Upper lobe of left lung (tissue), 6 donors: ENCODE measurements around the gene CHRND. TPM values are rescaled to one million over a fixed set of nuclear protein-coding genes. Genes with fewer than 3 reads are reported as not detected.

ENCODE experiments used
- ATAC-seq, 2 donors: fragments of 200-7000 bp; cut with Tn5 transposase; one replicate each; pipeline ENCODE4 v1.9.1; 2022; ENCODE audit warnings: mild to moderate bottlenecking in 2 of 2, moderate library complexity in 2 of 2; ENCODE audit not compliant: low FRiP score in 2 of 2
- DNase-seq, 2 donors: peaks; one replicate each; pipeline ENCODE4 v3.0.0-alpha.2; 2019 to 2020
- H3K27ac ChIP-seq, 4 donors: fragments of 200-600 bp; sonication (generic); one replicate each; pipeline ENCODE4 v1.5.1; 2016 to 2019
- H3K27me3 ChIP-seq, 4 donors: fragments of 200-600 bp; sonication (generic); one replicate each; pipeline ENCODE4 v1.5.1; 2017 to 2019
- H3K36me3 ChIP-seq, 4 donors: fragments of 200-600 bp; sonication (generic); one replicate each; pipeline ENCODE4 v1.5.1; 2016 to 2019
- H3K4me1 ChIP-seq, 4 donors: fragments of 200-600 bp; sonication (generic); one replicate each; pipeline ENCODE4 v1.5.1; 2018 to 2019
- H3K4me3 ChIP-seq, 4 donors: fragments of 200-600 bp; sonication (generic); one replicate each; pipeline ENCODE4 v1.5.1; 2017 to 2019; ENCODE audit warnings: mild to moderate bottlenecking in 2 of 4, moderate library complexity in 1 of 4
- H3K9me3 ChIP-seq, 4 donors: fragments of 200-600 bp; sonication (generic); one replicate each; pipeline ENCODE4 v1.5.1; 2018 to 2019
- EP300 ChIP-seq, 4 donors: sonication (generic); formaldehyde crosslinking; IDR thresholded peaks; one replicate each; pipeline ENCODE4 v1.5.1; 2017; ENCODE audit warnings: antibody characterized with exemption in 4 of 4, control low read depth in 2 of 4
- POLR2A ChIP-seq, 4 donors: fragments of 450-650 bp; IDR thresholded peaks; one replicate each; pipeline ENCODE4 v1.5.1; 2016 to 2017; ENCODE audit warnings: antibody characterized with exemption in 4 of 4, mild to moderate bottlenecking in 2 of 4
- POLR2AphosphoS5 ChIP-seq, 2 donors: sonication (generic); formaldehyde crosslinking; IDR thresholded peaks; one replicate each; pipeline ENCODE4 v1.5.1; 2017; ENCODE audit warnings: antibody characterized with exemption in 2 of 2
- WGBS, 2 donors: methylation state at CpG; one replicate each; pipeline ENCODE4 v1.1.5; 2017 to 2018; 5-methylcytosine and 5-hydroxymethylcytosine counted together
- total RNA-seq, 6 donors: library from RNA; depleted of rRNA in 4 of 6; stranded (reverse); fragments of >200 nt in 4 of 6; gene quantifications; one replicate each; pipeline versions ENCODE4 v1.1.0 to v1.2.1, GENCODE V29; 2016 to 2021
- TF ChIP-seq, protein P1 (sequence below), 6 experiments: fragments of 450-650 bp in 4 of 6; fragments of 200-600 bp in 2 of 6; sonication (generic) in 2 of 6; IDR thresholded peaks; one replicate each; pipeline ENCODE4 v1.5.1; 2016 to 2019; ENCODE audit warnings: antibody characterized with exemption in 6 of 6
- donor health status: DM: no; HTN: no; CAD: no; lungs with moderate emphysema.
- donor health status: DM: no; HTN: yes; CAD: no; lungs with severe emphysema.

Gene CHRND
- total RNA-seq, 6 donors from 2014 or later = not detected

DNA sequence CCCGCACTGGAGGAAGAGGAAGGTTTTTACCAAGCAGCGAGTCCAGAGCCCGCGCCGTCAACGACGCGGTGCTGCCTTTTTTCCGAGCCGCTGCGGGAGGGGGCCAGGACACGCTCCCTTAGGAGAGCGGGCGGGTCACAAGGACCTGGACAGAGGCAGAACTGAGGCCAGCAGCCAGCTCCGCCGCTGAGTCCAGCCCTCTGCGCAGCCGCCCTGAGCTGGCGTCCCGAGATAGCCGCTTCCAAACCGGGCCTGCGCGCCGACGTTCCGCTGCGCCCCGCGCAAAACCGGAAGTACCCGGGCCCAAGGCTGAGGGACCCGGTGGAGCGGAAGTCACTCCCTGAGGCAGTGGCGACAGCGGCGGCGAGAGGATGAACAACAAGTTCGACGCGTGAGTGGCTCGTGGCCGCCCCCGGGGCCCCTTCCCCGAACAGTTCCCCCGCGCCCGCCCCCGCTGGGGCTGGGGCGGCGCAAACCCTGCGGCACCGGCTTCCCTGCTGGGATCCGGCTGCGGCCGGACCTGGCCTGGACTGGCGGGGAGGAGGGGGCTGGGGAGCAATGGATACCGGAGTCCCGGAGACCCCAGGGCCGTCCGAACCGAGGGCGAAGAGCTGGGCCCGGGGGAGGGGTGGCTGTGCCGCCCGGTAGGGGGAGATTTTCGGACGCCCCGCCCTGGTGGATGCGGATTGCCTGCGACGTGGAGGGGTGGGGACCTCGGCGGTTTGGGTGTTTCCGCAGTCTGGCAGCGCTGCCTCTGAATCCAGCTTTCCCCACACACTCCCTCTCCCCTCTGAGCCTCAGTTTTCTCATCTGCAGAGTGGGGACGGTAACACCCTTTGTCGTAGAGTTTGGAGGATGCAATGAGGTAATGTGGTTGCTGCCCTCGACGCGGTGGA is 24.6 kb downstream of the CHRND start, which contains the start of the genes EIF4E2 and TIGD1:
TSS of gene EIF4E2 (plus strand) at position 336 of the 896 bp plus-strand sequence. CDS start at position 372, 36 bp downstream.
TSS of gene TIGD1 (minus strand) at position 204 of the 896 bp plus-strand sequence. CDS start 675 bp downstream, outside the sequence.
- TF ChIP-seq EP300 (IDR thresholded peaks at IDR 0.05) (peak in 1 of 4 donors; percentile 49), POLR2AphosphoS5 (IDR thresholded peaks at IDR 0.05) (peak; percentile 72 to 90), POLR2A (IDR thresholded peaks at IDR 0.05) (peak in 3 of 4 donors; percentile 55 to 87 (median 73))
- TF ChIP-seq, protein P1, sequence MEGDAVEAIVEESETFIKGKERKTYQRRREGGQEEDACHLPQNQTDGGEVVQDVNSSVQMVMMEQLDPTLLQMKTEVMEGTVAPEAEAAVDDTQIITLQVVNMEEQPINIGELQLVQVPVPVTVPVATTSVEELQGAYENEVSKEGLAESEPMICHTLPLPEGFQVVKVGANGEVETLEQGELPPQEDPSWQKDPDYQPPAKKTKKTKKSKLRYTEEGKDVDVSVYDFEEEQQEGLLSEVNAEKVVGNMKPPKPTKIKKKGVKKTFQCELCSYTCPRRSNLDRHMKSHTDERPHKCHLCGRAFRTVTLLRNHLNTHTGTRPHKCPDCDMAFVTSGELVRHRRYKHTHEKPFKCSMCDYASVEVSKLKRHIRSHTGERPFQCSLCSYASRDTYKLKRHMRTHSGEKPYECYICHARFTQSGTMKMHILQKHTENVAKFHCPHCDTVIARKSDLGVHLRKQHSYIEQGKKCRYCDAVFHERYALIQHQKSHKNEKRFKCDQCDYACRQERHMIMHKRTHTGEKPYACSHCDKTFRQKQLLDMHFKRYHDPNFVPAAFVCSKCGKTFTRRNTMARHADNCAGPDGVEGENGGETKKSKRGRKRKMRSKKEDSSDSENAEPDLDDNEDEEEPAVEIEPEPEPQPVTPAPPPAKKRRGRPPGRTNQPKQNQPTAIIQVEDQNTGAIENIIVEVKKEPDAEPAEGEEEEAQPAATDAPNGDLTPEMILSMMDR (IDR thresholded peaks at IDR 0.05) = peak; percentile 22 to 74 (median 60)
- peak within 1 kb of the TSS; percentile 93 to 99 (median 98) for H3K27ac ChIP-seq
- H3K4me3 ChIP-seq = peak within 1 kb of the TSS; percentile 71 to 97 (median 86)
- peaks cover 0 to 5% (median 0%) of the 10 kb centered on the region in 4 donors for H3K9me3 ChIP-seq
- peak; percentile 95 to 98 for DNase-seq
- WGBS, 2 donors = 0% methylated on average over 9 to 47 of the region's 81 CpGs
- no peaks in the 10 kb centered on the region for H3K27me3 ChIP-seq
- ATAC-seq = peak; percentile 97 to 98
- peaks cover 0 to 19% (median 3%) of the 10 kb centered on the region in 4 donors for H3K36me3 ChIP-seq
- H3K4me1 ChIP-seq = peaks cover 28 to 56% (median 44%) of the 10 kb centered on the region in 4 donors

DNA sequence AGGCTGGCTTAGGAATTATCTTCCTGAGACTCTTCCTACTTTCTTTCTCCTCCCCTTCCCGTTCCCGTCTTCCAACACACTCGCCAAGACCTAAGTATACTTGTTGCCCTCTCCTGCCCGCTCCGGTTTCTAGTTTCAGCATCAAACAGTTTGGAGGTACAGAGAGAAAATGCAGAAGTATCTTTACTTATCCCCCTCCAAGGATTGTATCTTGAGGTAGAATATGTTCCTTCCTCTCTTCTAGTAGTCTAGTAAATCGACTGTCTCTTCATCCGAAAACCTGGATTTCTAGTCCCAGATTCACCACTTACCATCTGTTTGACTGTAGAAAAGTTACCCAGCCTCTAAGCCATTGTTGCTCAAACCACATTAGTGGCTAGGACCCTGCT is 25.3 kb downstream of the CHRND start:
- peak overlapping the region; percentile 71 to 97 (median 86) for H3K4me3 ChIP-seq
- peaks cover 28 to 54% (median 41%) of the 10 kb centered on the region in 4 donors for H3K4me1 ChIP-seq
- DNase-seq (no peak), ATAC-seq (no peak)
- 6 to 8% methylated on average over 7 of the region's 7 CpGs for WGBS, 2 donors
- peaks cover 0 to 5% (median 0%) of the 10 kb centered on the region in 4 donors for H3K9me3 ChIP-seq
- H3K27ac ChIP-seq = peak overlapping the region; percentile 93 to 99 (median 98)
- H3K36me3 ChIP-seq = peaks cover 0 to 21% (median 5%) of the 10 kb centered on the region in 4 donors
- TF ChIP-seq, protein P1 (IDR thresholded peaks at IDR 0.05) = no peak
- no peak for TF ChIP-seq POLR2A (IDR thresholded peaks at IDR 0.05)
- no peak for TF ChIP-seq EP300 (IDR thresholded peaks at IDR 0.05)
- no peak for TF ChIP-seq POLR2AphosphoS5 (IDR thresholded peaks at IDR 0.05)
- H3K27me3 ChIP-seq = no peaks in the 10 kb centered on the region

DNA sequence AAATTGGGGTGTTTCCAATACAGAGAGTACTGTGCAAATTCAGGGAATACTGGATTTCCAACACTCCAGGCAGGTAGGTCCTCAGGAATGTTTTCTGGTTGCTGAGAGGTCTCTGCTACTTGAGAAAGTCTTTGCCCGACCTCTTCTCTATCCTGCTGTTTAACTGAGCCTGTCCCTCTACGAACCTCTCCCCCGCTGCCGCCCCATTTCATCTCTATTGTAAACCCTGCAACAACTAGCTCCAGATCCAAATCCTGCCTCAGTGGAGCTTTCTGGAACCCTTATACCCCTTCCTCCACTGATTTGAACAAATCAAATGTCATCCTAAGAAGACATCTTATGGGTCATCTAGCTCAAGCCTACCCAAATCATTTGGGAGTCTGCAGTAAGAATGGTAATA is 25.8 kb downstream of the CHRND start:
- 73 to 95% methylated on average over 4 of the region's 4 CpGs for WGBS, 2 donors
- ATAC-seq = no peak
- H3K4me3 ChIP-seq = peak overlapping the region in 3 of 4 donors; percentile 71 to 97 (median 76)
- peaks cover 0 to 23% (median 9%) of the 10 kb centered on the region in 4 donors for H3K36me3 ChIP-seq
- H3K27me3 ChIP-seq = no peaks in the 10 kb centered on the region
- H3K27ac ChIP-seq = peak overlapping the region in 2 of 4 donors; percentile 93 to 99
- peaks cover 28 to 51% (median 39%) of the 10 kb centered on the region in 4 donors for H3K4me1 ChIP-seq
- no peak for DNase-seq
- TF ChIP-seq, protein P1 (IDR thresholded peaks at IDR 0.05) = no peak
- TF ChIP-seq EP300 (IDR thresholded peaks at IDR 0.05) (no peak), POLR2A (IDR thresholded peaks at IDR 0.05) (no peak), POLR2AphosphoS5 (IDR thresholded peaks at IDR 0.05) (no peak)
- H3K9me3 ChIP-seq = peaks cover 0 to 5% (median 0%) of the 10 kb centered on the region in 4 donors

DNA sequence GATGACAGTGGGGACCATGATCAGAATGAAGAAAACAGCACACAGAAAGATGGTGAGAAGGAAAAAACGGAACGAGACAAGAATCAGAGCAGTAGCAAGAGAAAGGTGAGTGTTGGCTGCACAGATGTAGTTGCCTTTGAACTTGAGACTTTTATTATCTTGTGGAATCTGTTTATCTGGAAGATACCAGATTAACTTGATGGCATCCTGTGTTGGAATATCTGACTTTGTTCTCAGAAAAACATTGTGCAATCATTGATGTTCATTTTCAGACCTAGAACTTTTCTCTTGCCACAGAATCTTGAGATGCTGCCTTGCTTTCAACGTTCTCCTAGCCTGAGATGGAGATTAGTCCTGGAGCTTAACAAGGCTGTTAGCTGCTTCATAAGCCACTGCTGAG is 30.5 kb downstream of the CHRND start:
- Histone ChIP-seq H3K4me3 (no peak overlapping the region), H3K9me3 (no peaks in the 10 kb centered on the region), H3K36me3 (peaks cover 17 to 62% (median 40%) of the 10 kb centered on the region in 4 donors), H3K4me1 (peaks cover 21 to 34% (median 30%) of the 10 kb centered on the region in 4 donors), H3K27ac (no peak overlapping the region), H3K27me3 (no peaks in the 10 kb centered on the region)
- TF ChIP-seq, protein P1 (IDR thresholded peaks at IDR 0.05) = no peak
- TF ChIP-seq EP300 (IDR thresholded peaks at IDR 0.05) = no peak
- no peak for TF ChIP-seq POLR2AphosphoS5 (IDR thresholded peaks at IDR 0.05)
- no peak for TF ChIP-seq POLR2A (IDR thresholded peaks at IDR 0.05)
- WGBS, 2 donors = 80 to 86% methylated on average over 3 of the region's 3 CpGs
- ATAC-seq (no peak), DNase-seq (no peak)
